BE2C (cell line): ENCODE measurements around the gene C18orf32.
A peak's percentile ranks its signal among the peaks of the same experiment; 100 is the strongest.
"Not testable (repeated sequence)": the region's sequence is repeated elsewhere in the genome, so short reads cannot be mapped to it uniquely, and the experiment has no call there.

Experiments used
- DNase-seq: peaks from one replicate; pipeline ENCODE4 v3.0.0-alpha.2; 2020
- H3K27me3 ChIP-seq: fragments of 250-450 bp; sonication (Bioruptor Pico); 2 replicates; pipeline ENCODE4 v1.5.1; 2020; ENCODE audit warnings: mild to moderate bottlenecking
- H3K36me3 ChIP-seq: fragments of 250-450 bp; sonication (Bioruptor Pico); 2 replicates; pipeline ENCODE4 v1.5.1; 2020; ENCODE audit warnings: mild to moderate bottlenecking
- H3K4me1 ChIP-seq: fragments of 250-450 bp; sonication (Bioruptor Pico); 2 replicates; pipeline ENCODE4 v1.5.1; 2020
- H3K4me3 ChIP-seq: 2 replicates; pipeline ENCODE4 v1.5.1; 2011; ENCODE audit warnings: low read depth, low read length
- H3K9me3 ChIP-seq: fragments of 250-450 bp; sonication (Bioruptor Pico); 2 replicates; pipeline ENCODE4 v1.5.1; 2020
- CTCF ChIP-seq: IDR thresholded peaks from 2 replicates; pipeline ENCODE4 v1.5.1; 2012; ENCODE audit warnings: mild to moderate bottlenecking, low read depth, low read length

Gene C18orf32

GRCh38 chr18:49461602-49461977 is 25.4 kb downstream of the C18orf32 start:
- Histone ChIP-seq H3K4me3 (no peak overlapping the region), H3K36me3 (no peaks in the 10 kb centered on the region), H3K27me3 (no peaks in the 10 kb centered on the region), H3K4me1 (no peaks in the 10 kb centered on the region), H3K9me3 (no peaks in the 10 kb centered on the region)
- DNase-seq, result no peak
- no peak for TF ChIP-seq CTCF

- no peak for TF ChIP-seq CTCF
- H3K27me3 ChIP-seq, result no peaks in the 10 kb centered on the region
- H3K36me3 ChIP-seq, result no peaks in the 10 kb centered on the region
- no peaks in the 10 kb centered on the region for H3K4me1 ChIP-seq
- H3K9me3 ChIP-seq, result no peaks in the 10 kb centered on the region
- no peak for DNase-seq
- peak overlapping the region; percentile 73; the same call in 1 of the 2 replicates for H3K4me3 ChIP-seq
These were observed 25.9 kb downstream of the C18orf32 start for GRCh38 chr18:49460976-49461601.

- Histone ChIP-seq H3K4me1 (no peaks in the 10 kb centered on the region), H3K27me3 (no peaks in the 10 kb centered on the region), H3K4me3 (peak overlapping the region; percentile 73), H3K36me3 (no peaks in the 10 kb centered on the region), H3K9me3 (no peaks in the 10 kb centered on the region)
- no peak for DNase-seq
- no peak for TF ChIP-seq CTCF
These were observed 27.4 kb downstream of the C18orf32 start for GRCh38 chr18:49459404-49460171.

- no peak for DNase-seq
These were observed 29.4 kb downstream of the C18orf32 start for GRCh38 chr18:49457616-49458015.

GRCh38 chr18:49456794-49457193 is 30.2 kb downstream of the C18orf32 start:
- Histone ChIP-seq H3K27me3 (no peaks in the 10 kb centered on the region), H3K9me3 (no peaks in the 10 kb centered on the region), H3K36me3 (no peaks in the 10 kb centered on the region), H3K4me3 (no peak overlapping the region), H3K4me1 (no peaks in the 10 kb centered on the region)
- no peak for TF ChIP-seq CTCF
- no peak for DNase-seq

More at GRCh38 chr18:49457616-49458015, 29.4 kb downstream of the C18orf32 start:
- Histone ChIP-seq H3K36me3 (no peaks in the 10 kb centered on the region), H3K9me3 (no peaks in the 10 kb centered on the region), H3K4me3 (no peak overlapping the region), H3K4me1 (no peaks in the 10 kb centered on the region), H3K27me3 (no peaks in the 10 kb centered on the region)
- no peak for TF ChIP-seq CTCF

GRCh38 chr18:49452534-49452933 is 34.5 kb downstream of the C18orf32 start:
- H3K36me3 ChIP-seq, DNase-seq, H3K9me3 ChIP-seq, H3K27me3 ChIP-seq, H3K4me1 ChIP-seq, H3K4me3 ChIP-seq: not testable (repeated sequence)
